ENCODE data around the gene CASKIN1.

GRCh38 chr16:2233872-2234812 lies 37.7 kb upstream of the CASKIN1 start:
- TF ChIP-seq CTCF (IDR thresholded peaks at IDR 0.05) = no peak
- no peak for TF ChIP-seq POLR2A (IDR thresholded peaks at IDR 0.05)
- no peak for TF ChIP-seq POLR2AphosphoS5 (IDR thresholded peaks at IDR 0.05)
- TF ChIP-seq EP300 (IDR thresholded peaks at IDR 0.05) = no peak
